ENCODE results near the gene CTXN2.
A peak's percentile ranks its signal among the peaks of the same experiment; 100 is the strongest.

CTXN2 gene

GRCh38 chr15:48225771-48226170 lies 34.3 kb downstream of the CTXN2 start:
- DNase-seq, result no peak

- no peak for DNase-seq
Measured at GRCh38 chr15:48230498-48230897, 39.0 kb downstream of the CTXN2 start.

GRCh38 chr15:48233246-48233645 lies 41.8 kb downstream of the CTXN2 start:
- no peak for DNase-seq

- no peak for DNase-seq
Measured at GRCh38 chr15:48239334-48239733, 47.9 kb downstream of the CTXN2 start.

GRCh38 chr15:48242015-48242414 lies 50.5 kb downstream of the CTXN2 start:
- DNase-seq, result no peak

- no peak for DNase-seq
Measured at GRCh38 chr15:48242535-48242934, 51.1 kb downstream of the CTXN2 start.

GRCh38 chr15:48244921-48245320 lies 53.5 kb downstream of the CTXN2 start:
- DNase-seq, result no peak

- DNase-seq, result no peak
Measured at GRCh38 chr15:48248414-48248813, 56.9 kb downstream of the CTXN2 start.

- peak; percentile 12 for DNase-seq
Measured at GRCh38 chr15:48250640-48251076, 59.2 kb downstream of the CTXN2 start.

GRCh38 chr15:48253172-48253571 lies 61.7 kb downstream of the CTXN2 start:
- DNase-seq, result no peak
